GM19324 (cell line): ENCODE data around the gene LIMK1.
"Not testable (repeated sequence)": the region's sequence is repeated elsewhere in the genome, so short reads cannot be mapped to it uniquely, and the experiment has no call there.

Experiments
- ATAC-seq: cut with Tn5 transposase; IDR thresholded peaks from one replicate; pipeline ENCODE4 v1.9.1; 2021; ENCODE audit warnings: mild to moderate bottlenecking, moderate library complexity; ENCODE audit not compliant: unreplicated experiment, low FRiP score

The LIMK1 gene

DNA sequence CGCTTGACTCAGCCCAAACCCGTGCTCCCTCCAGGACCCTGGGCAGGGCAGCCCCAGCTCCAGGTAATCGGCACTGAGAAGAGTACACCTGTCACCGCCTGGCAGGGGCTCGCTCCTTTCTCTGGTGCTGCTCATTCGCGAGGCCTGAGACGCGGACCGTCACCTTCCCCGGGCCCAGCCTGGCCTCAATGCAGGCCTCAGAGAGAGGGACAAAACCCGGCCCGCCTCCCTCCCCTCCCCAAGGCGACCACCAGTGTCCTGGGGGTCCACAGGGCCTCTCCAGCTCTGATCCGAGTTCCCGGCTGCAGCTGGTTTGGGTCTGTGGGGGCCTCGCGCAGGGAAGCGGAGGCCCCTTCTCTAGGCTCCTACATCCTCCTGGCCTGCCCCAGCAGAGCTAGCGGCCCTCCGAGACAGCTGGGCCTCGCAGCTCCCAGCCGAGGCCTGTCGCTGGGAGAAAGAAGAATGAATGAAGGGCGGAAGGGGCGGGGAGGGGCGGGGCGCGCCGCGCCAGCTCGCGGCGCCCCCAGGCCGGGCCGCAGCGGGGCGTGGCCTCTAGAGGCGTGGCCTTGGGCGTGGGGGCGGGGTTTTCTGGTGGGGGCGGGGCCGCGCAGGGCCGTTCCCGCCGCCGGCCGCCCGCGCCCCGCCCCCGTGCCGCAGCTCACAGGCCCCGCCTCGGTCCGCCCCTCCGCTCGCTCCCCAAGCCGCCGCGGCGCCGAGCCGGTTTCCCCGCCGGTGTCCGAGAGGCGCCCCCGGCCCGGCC, at the start of gene LIMK1:
Gene LIMK1, plus strand, starts transcription at position 688 of the 760 bp plus-strand sequence. CDS start 187 bp downstream, outside the sequence.
- peak; percentile 84 for ATAC-seq

GRCh38 chr7:74037609-74038008, 46.0 kb upstream of the LIMK1 start:
- ATAC-seq = no peak

GRCh38 chr7:74038194-74038961, 45.2 kb upstream of the LIMK1 start:
- no peak for ATAC-seq

- no peak for ATAC-seq
Observed at GRCh38 chr7:74039337-74039736, 44.3 kb upstream of the LIMK1 start.

DNA sequence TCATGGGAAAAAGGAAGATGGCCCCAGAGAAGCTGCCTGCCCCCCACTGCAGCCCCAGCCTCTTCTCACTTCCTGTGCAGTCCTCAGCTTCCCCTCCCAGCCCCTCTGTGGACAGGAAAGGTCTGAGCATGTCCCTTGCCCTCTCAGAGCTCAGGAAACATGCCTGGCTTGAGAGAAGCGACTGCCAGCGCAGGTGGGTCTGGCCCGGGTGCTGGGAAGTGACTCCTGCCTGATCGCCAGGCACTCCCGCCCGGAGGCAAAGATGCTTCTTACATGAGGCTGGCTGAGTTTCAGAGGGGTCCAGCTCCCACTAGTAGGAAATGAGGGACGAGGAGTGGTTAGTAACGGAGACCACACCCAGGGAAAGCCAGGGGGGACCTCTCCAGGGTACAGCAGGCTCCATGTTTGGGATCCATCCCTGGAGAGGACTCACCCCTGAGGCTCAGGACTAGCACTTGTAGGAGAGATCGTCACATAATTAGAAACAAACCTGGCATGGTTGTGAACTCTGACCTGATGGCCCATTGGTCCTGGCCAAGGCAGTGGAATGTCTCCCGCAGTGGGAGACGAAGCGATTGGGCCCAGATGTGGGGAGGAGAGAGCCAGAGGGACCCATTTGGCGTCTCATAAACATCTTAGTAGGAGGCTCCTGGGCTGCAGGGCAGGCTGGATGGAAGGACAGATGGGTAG, 43.4 kb upstream of the LIMK1 start:
- no peak for ATAC-seq

GRCh38 chr7:74040791-74041520, 42.6 kb upstream of the LIMK1 start:
- ATAC-seq = no peak

DNA sequence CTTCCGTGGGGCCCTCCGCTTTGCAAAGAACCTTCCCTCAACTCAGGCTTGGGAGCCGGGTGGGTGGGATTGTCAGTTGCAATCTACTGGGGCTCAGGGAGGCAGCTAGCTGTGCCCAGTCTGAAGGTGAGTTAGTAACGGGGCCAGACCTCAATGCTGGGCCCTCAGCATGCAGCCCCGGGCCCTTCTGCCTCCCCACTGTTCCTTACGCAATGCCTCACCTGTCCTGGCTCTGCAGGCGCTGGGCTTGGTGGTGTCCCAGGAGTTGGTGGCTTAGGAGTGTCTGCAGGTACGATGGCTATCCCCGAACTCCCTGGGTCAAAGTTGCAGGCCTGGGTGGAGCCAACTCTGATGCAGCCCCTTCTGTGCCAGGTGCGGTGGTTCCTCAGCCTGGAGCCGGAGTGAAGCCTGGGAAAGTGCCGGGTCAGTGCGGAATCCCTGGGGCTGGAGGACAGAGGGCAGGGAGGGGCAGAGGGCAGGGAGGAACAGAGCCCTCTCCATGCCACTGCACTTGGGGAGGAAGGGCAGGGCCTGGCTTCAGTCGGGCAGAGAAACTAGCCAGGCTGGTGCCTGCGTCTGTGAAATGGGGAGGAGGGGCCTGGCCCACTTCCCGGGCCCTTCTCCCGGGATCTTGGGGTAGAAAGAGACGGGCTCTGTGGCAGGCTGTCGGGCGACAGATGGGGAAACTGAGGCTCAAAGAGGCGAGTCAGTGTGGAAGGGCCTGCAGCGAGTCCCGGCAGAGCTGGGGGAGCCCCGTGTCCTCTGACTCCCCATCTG, 40.7 kb upstream of the LIMK1 start:
- ATAC-seq = no peak

- ATAC-seq = no peak
Observed at GRCh38 chr7:74043523-74043951, 40.1 kb upstream of the LIMK1 start.

- ATAC-seq = no peak
Observed at GRCh38 chr7:74044366-74045350, 38.9 kb upstream of the LIMK1 start.

DNA sequence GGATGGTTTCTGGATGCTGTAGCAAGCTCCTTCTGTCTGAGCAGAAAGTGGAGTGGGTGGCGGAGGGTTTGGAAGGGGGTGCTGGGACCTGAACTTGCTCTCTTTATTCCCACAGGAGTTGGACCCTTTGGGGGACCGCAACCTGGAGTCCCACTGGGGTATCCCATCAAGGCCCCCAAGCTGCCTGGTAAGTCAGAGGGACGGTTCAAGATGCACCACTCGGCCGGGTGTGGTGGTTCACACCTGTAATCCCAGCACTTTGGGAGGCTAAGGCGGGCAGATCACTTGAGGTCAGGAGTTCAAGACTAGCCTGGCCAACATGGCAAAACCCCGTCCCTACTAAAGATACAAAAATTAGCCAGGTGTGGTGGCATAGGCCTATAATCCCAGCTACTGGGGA, 37.0 kb upstream of the LIMK1 start:
- ATAC-seq = not testable (repeated sequence)

DNA sequence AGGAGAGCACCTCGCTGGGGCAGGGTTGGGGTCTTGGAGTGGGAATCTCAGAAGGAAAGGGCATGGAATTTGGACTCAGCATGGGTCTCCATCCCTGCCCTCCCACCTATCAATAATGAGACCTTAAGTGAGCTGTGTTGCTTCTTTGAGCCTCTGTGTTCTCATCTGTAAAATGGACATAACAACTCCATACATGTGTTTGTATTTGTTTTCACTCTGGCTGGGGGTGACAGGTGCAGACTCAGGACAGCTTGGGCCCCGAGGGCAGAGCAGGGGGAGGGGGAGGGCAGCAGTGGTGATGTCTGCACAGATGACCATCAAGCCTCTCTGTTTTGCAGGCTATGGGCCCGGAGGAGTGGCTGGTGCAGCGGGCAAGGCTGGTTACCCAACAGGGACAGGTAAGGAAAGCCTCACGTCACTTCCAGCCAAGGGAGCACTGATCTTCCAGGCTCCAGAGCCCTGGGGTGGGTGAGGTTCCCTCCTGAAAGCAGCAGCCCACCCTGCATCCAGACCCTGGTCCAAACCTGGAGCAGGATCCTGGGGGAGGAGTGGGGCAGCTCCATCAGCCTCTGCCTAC, 35.7 kb upstream of the LIMK1 start:
- no peak for ATAC-seq

DNA sequence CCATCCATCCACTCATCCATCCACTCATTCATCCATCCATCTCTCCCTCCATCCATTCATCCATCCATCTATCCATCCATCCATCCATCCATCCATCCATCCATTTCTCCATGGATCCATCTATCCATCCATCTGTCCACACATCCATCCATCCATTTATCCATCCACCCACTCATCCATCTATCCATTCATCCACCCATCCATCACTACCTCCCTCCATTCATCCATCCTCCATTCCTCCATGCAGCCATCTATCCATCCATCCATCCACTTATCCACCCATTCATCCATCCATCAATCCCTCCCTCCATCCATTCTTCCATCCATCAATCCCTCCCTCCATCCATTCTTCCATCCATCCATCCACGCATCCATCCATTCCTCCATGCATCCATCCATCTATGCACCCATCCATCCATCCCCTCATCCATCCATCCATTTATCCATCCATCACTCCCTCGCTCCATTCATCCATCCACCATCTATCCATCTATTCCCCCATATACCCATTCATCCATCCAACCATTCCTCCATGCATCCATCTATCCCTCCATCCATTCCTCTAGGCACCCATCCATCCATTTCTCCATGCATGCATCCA, 34.5 kb upstream of the LIMK1 start:
- no peak for ATAC-seq

DNA sequence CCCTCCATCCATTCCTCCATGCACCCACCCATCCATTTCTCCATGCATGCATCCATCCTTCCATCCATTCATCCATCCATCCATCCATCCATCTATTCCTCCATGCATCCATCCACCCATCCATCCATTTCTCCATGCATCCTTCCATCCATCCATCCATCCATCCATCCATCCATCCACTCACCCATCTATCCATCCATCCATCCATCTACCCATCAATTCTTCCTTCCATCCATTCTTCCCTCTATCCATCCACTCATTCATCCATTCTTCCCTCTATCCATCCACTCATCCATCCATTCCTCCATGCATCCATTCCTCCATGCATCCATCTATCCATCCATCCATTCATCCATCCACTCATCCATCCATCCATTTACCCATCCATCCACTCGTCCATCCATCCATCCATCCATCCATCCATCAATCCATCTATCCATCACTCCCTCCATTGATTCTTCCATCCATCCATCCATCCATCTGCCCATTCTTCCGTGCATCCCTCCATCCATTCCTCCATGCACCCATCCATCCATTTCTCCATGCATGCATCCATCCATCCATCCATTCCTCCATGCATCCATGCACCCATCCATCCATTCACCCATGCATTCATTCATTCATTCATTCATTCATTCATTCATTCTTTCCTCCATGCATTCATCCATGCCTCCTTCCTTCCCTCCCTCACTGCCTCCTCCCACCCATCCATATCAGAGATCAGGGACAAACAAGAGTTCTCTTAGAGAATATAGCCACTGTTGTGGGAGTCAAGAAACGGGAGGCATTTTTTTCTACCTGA, 33.4 kb upstream of the LIMK1 start:
- no peak for ATAC-seq

- ATAC-seq = no peak
Observed at GRCh38 chr7:74051193-74051592, 32.4 kb upstream of the LIMK1 start.

- ATAC-seq = no peak
Observed at GRCh38 chr7:74051629-74052410, 31.8 kb upstream of the LIMK1 start.

DNA sequence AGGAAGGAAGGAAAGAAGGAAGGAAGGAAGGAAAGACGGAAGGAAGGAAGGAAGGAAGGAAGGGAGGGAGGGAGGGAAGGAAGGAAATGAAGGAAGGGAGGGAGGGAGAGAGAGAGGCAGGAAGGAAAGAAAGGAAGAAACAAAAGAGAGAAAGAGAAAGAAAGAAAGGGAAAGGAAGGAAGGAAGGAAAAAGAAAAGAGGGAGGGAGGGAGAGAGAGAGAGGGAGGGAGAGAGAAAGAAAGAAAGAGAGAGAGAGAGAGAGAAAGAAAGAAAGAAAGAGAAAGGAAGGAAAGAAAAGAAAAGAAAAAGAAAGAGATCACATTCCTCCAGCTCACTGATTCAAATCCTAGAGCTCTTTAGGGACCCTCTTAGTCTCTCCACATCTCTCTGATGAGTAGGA, 31.0 kb upstream of the LIMK1 start:
- ATAC-seq = no peak
